Raji (cell line): ENCODE data around the gene GLIS1.

ENCODE experiments used
- POLR2A ChIP-seq: IDR thresholded peaks from 2 replicates; pipeline ENCODE4 v1.6.1; 2011; ENCODE audit warnings: low read depth, low read length, control low read depth; ENCODE audit not compliant: insufficient read depth

Gene GLIS1

GRCh38 chr1:53462769-53463501 is 276.0 kb downstream of the GLIS1 start:
- TF ChIP-seq POLR2A, result no peak

- TF ChIP-seq POLR2A, result no peak
Measured at GRCh38 chr1:53462193-53462592, 276.8 kb downstream of the GLIS1 start.

- no peak for TF ChIP-seq POLR2A
Measured at GRCh38 chr1:53461323-53462044, 277.5 kb downstream of the GLIS1 start.

GRCh38 chr1:53460666-53461322 is 278.2 kb downstream of the GLIS1 start:
- TF ChIP-seq POLR2A, result no peak

GRCh38 chr1:53460211-53460634 is 278.7 kb downstream of the GLIS1 start:
- TF ChIP-seq POLR2A, result no peak

GRCh38 chr1:53459321-53460175 is 279.4 kb downstream of the GLIS1 start, which contains the start of gene DMRTB1:
Gene DMRTB1 (plus strand): TSS chr1:53459399. CDS start chr1:53459454, 55 bp downstream.
- TF ChIP-seq POLR2A, result no peak

- no peak for TF ChIP-seq POLR2A
Measured at GRCh38 chr1:53458634-53459033, 280.3 kb downstream of the GLIS1 start.
